DMS79 (cell line): ENCODE measurements around the gene ARHGEF16.

Experiments
- DNase-seq: peaks from one replicate; lab custom pipeline; 2025; lab: John Stamatoyannopoulos, UW

The ARHGEF16 gene

DNA sequence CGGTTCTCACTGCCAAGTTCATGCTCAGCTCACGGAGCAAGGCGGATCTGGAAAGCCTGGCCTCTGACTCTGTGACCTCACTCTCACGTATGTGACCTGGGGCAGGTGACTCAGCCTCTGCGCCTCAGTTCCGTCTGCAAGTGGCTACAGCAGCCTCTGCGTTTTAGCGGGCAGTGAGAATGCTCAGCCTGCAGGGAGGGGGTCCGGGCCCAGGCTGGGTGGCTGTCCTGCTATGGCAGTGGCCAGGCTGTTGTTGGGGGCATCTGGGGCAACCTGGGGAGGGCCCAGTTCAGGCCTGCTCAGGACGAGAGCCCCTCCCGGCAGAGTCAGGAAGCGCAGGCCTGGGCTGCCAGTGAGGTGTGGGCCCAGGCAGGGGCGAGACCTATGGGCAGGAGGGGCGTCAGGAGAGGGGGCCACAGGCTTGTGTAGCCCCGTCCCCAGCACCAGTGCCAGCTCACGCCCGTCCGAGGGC is 27.9 kb downstream of the ARHGEF16 start:
- DNase-seq: no peak

GRCh38 chr1:3483380-3483779 is 28.9 kb downstream of the ARHGEF16 start:
- no peak for DNase-seq

- no peak for DNase-seq
Observed at GRCh38 chr1:3483801-3484444, 29.5 kb downstream of the ARHGEF16 start.

DNA sequence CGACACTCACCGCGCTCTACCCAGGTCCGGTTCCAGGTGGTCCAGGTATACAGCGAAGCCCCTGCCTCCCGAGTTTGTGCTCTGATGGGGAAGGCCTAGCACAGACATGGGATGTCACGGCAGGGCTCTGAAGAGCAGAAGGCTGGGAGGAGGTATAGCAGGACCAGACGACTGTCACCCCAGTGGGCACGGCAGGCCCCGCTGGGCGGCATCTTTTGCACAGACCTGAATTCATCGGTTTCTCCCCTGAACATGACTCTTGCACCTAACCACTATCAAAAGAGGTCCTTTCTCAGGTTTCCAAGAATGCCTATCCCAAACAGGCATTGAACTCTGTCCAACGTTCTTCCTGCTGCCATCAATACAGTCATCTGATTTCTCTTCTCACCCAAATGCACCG is 30.6 kb downstream of the ARHGEF16 start:
- DNase-seq: no peak

- DNase-seq: no peak
Observed at GRCh38 chr1:3488432-3488831, 34.0 kb downstream of the ARHGEF16 start.

GRCh38 chr1:3490046-3490745 is 35.7 kb downstream of the ARHGEF16 start:
- DNase-seq: no peak

DNA sequence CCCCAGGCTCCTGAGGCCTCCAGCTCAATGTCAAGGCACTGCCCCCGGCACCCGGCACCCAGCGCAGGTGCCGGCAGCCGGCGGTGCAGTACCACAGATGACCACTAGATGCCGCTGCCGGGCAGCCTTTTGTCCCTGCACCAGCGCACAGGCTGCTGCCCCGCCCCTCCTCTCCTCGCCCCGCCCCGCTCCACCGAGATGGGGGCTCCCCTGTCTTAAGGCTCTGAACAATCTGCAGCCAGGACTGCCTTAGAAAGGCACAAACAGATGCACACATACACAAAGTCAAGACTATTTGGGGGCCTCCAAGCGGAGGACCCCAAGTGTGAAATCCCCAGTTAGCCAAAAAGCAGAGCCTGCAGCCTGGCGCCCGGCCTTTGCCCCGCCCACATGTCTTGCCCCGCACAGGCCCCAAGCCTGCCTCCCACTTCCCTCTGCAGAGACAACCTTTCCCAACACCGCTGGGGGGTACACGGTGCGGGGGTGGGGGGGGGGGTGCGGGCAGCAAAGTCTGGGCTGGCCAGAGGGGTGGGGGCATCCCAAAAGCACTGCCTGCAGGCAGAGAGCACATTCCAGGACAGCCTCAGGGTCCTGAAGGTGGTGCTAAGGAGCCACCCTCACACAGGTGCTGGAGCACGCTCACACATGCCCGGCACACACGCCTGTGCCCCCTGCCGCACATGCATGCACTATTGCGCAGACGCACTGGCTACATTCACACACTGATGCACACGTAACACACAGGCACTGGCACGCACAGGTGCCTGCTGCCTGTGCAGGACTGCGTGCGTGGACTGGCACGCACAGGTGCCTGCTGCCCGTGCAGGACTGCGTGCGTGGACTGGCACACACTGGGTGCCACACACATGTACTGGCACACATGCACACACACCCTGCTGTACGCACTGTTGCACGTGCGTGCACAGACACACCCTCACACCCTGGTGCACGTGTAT is 37.1 kb downstream of the ARHGEF16 start:
- DNase-seq: no peak

GRCh38 chr1:3492545-3493246 is 38.2 kb downstream of the ARHGEF16 start:
- no peak for DNase-seq

DNA sequence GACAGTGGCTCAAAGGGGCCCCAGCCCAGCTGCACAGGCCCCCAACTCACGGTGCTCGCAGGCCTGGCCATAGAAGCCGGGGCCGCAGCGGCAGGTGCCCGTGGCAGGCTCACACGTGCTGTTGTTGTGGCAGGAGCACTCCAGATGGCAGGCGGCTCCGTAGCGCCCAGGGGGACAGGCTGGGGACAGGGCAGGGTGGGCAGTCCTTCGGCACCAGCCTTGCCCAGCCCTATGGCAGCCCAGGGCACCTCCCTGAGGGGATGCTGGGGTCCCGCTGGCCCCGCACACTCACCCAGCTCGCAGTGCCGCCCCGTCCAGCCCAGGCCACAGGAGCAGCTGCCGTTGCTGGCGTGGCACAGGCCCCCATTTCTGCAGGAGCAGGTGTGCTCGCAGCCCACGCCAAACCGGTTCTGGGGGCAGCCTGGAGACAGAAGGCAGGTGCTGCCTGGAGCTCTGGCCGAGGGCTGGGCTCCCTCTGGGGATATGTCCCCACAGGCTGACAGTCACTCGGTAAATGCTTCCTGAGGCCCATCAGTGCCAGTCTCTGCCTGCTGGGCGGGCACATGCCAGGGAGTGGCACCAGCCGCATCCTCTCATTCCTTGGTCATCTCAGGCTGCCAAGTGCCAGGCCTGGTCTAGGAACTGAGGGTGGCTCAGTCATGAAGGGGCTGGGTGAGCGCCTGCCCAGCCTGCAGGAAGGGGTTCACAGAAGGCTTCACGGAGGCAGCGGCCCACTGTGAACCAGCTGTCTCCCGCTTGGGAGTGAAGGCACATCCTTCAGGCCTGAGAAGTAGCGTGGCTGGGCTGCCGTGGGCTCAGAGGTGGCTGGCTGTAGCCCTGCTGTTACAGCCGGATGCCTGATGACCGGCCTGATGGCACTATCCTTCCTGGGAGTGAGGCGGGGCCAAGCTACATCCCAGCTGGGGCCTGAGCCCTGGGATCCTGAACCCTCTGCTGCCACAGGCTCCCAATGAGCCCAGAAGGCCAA is 40.1 kb downstream of the ARHGEF16 start:
- DNase-seq: peak; percentile 80

DNA sequence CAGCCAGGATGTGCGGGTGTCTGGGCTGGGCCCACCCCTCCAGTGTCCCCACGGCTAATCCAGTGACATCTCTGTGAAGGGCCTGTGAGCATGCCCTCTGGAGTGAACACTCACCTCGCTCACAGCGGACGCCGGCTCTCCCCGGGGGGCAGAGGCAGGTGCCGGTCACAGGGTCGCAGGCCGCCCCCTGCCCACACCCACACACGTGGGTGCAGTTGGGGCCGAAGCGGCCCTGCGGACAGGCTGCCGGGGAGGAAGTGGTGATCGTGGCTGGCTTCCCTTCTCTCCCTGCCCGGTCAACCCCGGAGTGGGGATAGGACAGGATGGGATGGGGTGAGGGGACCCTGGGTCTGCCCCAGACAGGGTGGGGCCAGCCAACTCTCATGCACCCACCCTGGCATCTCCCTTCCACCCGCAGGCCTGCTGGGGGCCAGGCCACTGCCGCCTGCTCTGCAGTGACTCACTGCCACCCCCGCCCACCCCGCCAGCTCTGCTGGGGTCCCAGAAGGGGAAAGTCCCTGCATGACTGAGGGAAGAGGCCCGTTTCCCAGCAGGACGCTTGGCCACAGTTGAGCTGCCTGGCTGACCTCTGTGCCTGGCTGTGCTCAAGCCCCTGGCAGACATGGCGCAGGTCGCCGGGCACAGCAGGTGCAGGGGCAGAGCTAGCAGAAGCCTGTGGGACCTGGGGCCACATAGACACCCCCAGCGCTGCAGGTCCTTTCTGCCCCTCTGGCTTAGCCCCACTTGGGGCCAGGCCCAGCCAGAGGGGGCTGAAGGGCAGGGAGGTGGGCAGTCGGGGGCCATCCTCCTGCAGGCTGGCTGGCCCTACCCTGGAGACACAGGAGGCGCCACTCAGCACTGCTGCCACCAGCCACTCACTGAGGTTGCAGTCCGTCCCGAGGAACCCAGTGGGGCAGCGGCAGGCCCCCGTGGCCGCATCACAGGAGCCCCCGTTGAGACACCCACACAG is 41.6 kb downstream of the ARHGEF16 start:
- DNase-seq: no peak

GRCh38 chr1:3496916-3497315 is 42.5 kb downstream of the ARHGEF16 start:
- no peak for DNase-seq

- no peak for DNase-seq
Observed at GRCh38 chr1:3497521-3497920, 43.1 kb downstream of the ARHGEF16 start.

- DNase-seq: no peak
Observed at GRCh38 chr1:3498246-3498930, 43.9 kb downstream of the ARHGEF16 start.

DNA sequence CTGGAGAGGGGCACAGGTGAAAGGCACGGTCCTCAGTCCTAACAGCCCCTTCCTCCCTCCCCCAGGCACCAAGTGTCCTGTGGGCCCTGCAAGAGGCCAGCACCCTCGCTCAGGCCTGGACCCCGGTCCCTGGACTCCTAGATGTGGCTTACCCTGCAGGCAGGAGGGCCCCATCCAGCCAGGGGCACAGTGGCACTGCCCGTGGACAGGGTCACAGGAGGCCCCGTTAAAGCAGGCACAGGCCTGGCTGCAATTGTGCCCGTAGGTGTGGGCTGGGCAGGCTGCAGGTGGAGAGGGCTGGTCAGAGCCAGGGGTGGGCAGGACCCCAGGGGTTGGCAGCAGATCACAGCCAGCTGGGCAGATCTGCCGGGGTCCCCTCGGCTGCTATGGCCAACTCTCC is 44.5 kb downstream of the ARHGEF16 start:
- no peak for DNase-seq

DNA sequence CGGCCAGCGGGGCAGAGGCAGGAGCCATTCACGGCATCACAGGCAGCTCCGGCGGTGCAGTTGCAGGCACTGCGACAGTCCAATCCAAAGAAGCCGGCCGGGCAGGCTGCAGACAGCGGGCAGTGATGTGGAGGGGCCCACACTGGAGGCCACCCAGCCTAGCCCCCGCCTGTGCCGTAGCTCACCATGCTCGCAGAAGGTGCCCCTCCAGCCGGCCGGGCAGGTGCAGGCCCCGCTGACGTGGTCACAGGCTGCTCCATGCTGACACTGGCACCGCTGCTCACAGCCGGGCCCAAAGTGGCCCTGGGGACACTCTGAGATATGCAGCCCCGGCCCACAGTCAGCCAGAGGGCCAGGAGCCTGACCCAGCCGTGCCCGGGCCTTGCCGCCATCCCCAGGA is 45.1 kb downstream of the ARHGEF16 start:
- no peak for DNase-seq

GRCh38 chr1:3500265-3500835 is 45.9 kb downstream of the ARHGEF16 start:
- DNase-seq: no peak

GRCh38 chr1:3501437-3501836 is 47.0 kb downstream of the ARHGEF16 start:
- DNase-seq: no peak

DNA sequence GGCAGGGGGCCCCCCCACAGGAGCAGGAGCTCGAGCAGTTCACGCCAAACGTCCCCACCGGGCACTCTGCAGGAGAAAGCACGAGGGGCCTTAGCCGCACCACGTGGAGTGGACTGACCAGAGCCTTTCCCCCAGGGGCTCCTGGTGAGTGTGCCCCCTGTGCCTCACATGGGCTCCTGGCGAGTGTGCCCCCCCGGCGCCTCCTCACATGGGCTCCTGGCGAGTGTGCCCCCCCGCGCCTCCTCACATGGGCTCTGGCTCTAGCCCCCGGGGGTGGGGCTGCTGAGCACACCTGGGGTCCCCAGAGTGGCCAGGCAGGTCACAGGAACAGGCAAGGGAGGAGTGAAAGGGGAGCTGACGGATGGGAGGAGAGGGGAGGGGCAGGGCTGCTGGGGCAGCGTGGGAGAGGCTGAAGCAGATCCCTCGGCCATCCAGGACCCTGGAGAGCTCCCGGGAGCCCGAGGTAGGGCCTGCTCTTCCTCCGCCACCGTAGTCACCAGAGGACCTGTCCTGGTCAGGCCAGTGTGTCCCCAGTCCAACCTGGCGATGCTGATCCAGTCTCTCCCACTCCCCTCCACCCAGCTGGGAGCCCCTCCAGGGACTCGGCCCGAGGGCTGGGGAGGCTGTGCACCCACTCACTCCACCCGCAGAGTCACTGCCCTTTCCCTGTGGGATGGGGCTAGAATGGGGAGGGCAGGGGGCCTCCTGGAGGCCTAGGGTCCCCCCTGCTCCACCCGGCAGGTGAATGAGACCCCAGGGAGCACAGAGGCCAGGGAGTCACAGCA is 47.6 kb downstream of the ARHGEF16 start:
- DNase-seq: no peak
